Stomach (tissue), 4 donors: Measurements from ENCODE around the gene TLCD1.

ENCODE experiments used
- EP300 ChIP-seq: sonication (generic); formaldehyde crosslinking; IDR thresholded peaks from one replicate; pipeline ENCODE4 v1.6.1; 2017; ENCODE audit warnings: antibody characterized with exemption
- POLR2A ChIP-seq, 4 donors: fragments of 450-650 bp; IDR thresholded peaks; one replicate each; pipeline ENCODE4 v1.6.1; 2016; ENCODE audit warnings: antibody characterized with exemption in 4 of 4, control low read depth in 2 of 4, mild to moderate bottlenecking in 1 of 4, moderate library complexity in 1 of 4
- POLR2AphosphoS5 ChIP-seq, 3 donors: sonication (generic); formaldehyde crosslinking; IDR thresholded peaks; one replicate each; pipeline ENCODE4 v1.6.1; 2016; ENCODE audit warnings: antibody characterized with exemption in 3 of 3
- TF ChIP-seq, protein P1 (sequence below), 7 experiments: fragments of 450-650 bp in 4 of 7; fragments of 200-600 bp in 3 of 7; sonication (generic) in 3 of 7; IDR thresholded peaks; one replicate each; pipeline ENCODE4 v1.5.1; 2016 to 2019; ENCODE audit warnings: antibody characterized with exemption in 7 of 7, control low read depth in 2 of 7, mild to moderate bottlenecking in 1 of 7

- TF ChIP-seq, protein P1, sequence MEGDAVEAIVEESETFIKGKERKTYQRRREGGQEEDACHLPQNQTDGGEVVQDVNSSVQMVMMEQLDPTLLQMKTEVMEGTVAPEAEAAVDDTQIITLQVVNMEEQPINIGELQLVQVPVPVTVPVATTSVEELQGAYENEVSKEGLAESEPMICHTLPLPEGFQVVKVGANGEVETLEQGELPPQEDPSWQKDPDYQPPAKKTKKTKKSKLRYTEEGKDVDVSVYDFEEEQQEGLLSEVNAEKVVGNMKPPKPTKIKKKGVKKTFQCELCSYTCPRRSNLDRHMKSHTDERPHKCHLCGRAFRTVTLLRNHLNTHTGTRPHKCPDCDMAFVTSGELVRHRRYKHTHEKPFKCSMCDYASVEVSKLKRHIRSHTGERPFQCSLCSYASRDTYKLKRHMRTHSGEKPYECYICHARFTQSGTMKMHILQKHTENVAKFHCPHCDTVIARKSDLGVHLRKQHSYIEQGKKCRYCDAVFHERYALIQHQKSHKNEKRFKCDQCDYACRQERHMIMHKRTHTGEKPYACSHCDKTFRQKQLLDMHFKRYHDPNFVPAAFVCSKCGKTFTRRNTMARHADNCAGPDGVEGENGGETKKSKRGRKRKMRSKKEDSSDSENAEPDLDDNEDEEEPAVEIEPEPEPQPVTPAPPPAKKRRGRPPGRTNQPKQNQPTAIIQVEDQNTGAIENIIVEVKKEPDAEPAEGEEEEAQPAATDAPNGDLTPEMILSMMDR (IDR thresholded peaks at IDR 0.05) = peak in 5 of 7 experiments; percentile 53 to 89 (median 87)
- TF ChIP-seq EP300 (no peak), POLR2A (IDR thresholded peaks at IDR 0.05) (no peak), POLR2AphosphoS5 (IDR thresholded peaks at IDR 0.05) (peak in 1 of 3 donors; percentile 40)
Observed at GRCh38 chr17:28763804-28764266, 37.8 kb upstream of the TLCD1 start.
